Osteocyte (in vitro differentiated cells): Measurements from ENCODE around the gene JPT1. TPM values are rescaled to one million over a fixed set of nuclear protein-coding genes. Genes with fewer than 3 reads are reported as not detected.

Experiments
- DNase-seq: peaks from one replicate; pipeline ENCODE4 v3.0.0; 2021; ENCODE audit warnings: mixed read lengths; ENCODE audit not compliant: unreplicated experiment; ENCODE audit errors: extremely low spot score
- H3K27ac Mint-ChIP-seq: one replicate; pipeline ENCODE4 v1.8.0; 2021; ENCODE audit warnings: mild to moderate bottlenecking, mixed read lengths; ENCODE audit not compliant: unreplicated experiment
- H3K27me3 Mint-ChIP-seq: one replicate; pipeline ENCODE4 v1.8.0; 2021; ENCODE audit warnings: mixed read lengths; ENCODE audit not compliant: unreplicated experiment
- H3K36me3 Mint-ChIP-seq: one replicate; pipeline ENCODE4 v1.8.0; 2021; ENCODE audit warnings: mixed read lengths; ENCODE audit not compliant: unreplicated experiment
- H3K4me1 Mint-ChIP-seq: one replicate; pipeline ENCODE4 v1.8.0; 2021; ENCODE audit warnings: mixed read lengths; ENCODE audit not compliant: unreplicated experiment
- H3K4me3 Mint-ChIP-seq: one replicate; pipeline ENCODE4 v1.8.0; 2021; ENCODE audit warnings: mild to moderate bottlenecking, moderate library complexity, mixed read lengths; ENCODE audit not compliant: unreplicated experiment
- H3K9me3 Mint-ChIP-seq: one replicate; pipeline ENCODE4 v1.8.0; 2021; ENCODE audit warnings: mixed read lengths; ENCODE audit not compliant: unreplicated experiment
- CTCF ChIP-seq: fragments of 200-600 bp; sonication (generic); IDR thresholded peaks from 2 replicates; pipeline ENCODE4 v1.5.0; 2021; ENCODE audit warnings: antibody characterized with exemption, mild to moderate bottlenecking, moderate library complexity
- total RNA-seq: library from RNA; stranded (reverse); gene quantifications from 2 replicates; pipeline ENCODE4 v1.2.1, GENCODE V29; 2021

Gene JPT1
- total RNA-seq, 1 donor from 2014 or later = 95.9 TPM

GRCh38 chr17:75155191-75155601 is 884 bp upstream of the JPT1 start:
- DNase-seq = no peak
- Mint-ChIP-seq H3K27ac (peak overlapping the region; percentile 82), H3K4me3 (peak overlapping the region; percentile 85), H3K27me3 (no peaks in the 10 kb centered on the region), H3K9me3 (no peaks in the 10 kb centered on the region), H3K36me3 (peaks cover 2% of the 10 kb centered on the region), H3K4me1 (peaks cover 25% of the 10 kb centered on the region)
- no peak for TF ChIP-seq CTCF

DNA sequence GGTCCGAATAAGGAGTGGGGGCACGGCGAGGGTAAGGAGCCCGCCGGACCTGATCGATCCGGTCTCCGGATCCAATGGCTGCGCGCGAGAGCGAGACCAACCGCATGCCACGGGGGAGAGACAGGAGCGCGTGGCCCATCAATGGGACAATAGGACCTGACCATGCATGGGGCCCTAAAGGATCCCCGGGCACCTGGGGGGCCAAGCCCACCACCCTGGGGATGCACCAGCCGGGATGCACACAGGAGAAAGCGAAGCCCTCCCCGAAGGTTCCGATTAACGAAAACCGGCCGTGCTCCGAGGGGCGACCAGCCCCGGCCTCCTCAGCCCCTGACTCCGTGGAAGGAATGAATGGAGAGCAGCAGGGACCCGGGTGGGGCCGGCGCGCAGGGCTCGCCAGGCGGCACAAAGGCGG is 525 bp downstream of the JPT1 start:
- H3K4me1 Mint-ChIP-seq = peaks cover 29% of the 10 kb centered on the region
- no peak for TF ChIP-seq CTCF
- H3K4me3 Mint-ChIP-seq = peak overlapping the region; percentile 89
- no peaks in the 10 kb centered on the region for H3K27me3 Mint-ChIP-seq
- no peaks in the 10 kb centered on the region for H3K9me3 Mint-ChIP-seq
- no peak for DNase-seq
- peak overlapping the region; percentile 85 for H3K27ac Mint-ChIP-seq
- peaks cover 2% of the 10 kb centered on the region for H3K36me3 Mint-ChIP-seq

DNA sequence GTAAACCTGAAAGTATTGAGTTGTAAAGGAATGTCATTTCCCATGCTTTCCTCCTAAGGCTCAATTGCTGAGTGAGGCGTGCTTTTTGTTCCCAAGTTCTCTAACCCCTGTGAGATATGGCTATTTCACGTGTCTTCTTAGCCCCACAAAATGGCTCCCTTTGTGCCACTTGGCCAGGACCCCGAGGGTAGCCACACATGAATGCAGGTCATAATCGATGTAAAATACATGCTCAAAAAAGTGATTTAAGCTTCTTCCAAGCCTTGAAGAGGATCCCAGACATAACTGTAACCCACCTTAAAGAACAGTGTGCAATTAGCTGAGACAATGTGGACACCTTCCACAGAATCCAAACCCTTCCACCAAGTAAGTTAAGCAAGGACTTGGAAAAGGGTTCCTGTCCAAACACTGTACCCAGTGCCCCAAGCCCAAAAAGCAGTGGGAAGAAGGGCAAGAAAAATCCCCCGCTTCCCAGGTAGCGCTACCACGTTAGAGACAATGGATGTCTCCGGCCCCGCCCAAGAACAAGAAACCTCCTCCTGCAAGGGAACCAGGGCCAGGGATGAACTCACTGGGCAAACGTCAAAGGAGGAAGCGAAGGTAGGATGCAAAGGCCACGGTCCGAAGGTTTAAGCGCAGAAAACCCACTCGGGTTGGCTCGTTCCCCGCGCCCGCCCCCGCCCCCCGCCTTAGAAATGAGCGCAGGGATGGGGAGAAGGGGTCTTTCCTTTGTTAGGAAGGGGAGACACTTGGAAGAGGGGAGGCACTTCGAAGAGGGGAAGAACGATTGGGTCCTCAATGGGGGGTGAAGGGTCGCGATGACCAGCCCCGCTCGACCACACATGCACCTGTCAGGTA is 1.2 kb downstream of the JPT1 start:
- H3K27ac Mint-ChIP-seq = peak overlapping the region; percentile 85
- DNase-seq = no peak
- no peak for TF ChIP-seq CTCF
- H3K4me3 Mint-ChIP-seq = peak overlapping the region; percentile 89
- H3K4me1 Mint-ChIP-seq = peaks cover 29% of the 10 kb centered on the region
- H3K36me3 Mint-ChIP-seq = peaks cover 5% of the 10 kb centered on the region
- H3K27me3 Mint-ChIP-seq = no peaks in the 10 kb centered on the region
- H3K9me3 Mint-ChIP-seq = no peaks in the 10 kb centered on the region

GRCh38 chr17:75152523-75152921 is 1.8 kb downstream of the JPT1 start:
- H3K36me3 Mint-ChIP-seq = peaks cover 11% of the 10 kb centered on the region
- peak overlapping the region; percentile 89 for H3K4me3 Mint-ChIP-seq
- DNase-seq = no peak
- no peaks in the 10 kb centered on the region for H3K27me3 Mint-ChIP-seq
- no peak for TF ChIP-seq CTCF
- peak overlapping the region; percentile 85 for H3K27ac Mint-ChIP-seq
- no peaks in the 10 kb centered on the region for H3K9me3 Mint-ChIP-seq
- H3K4me1 Mint-ChIP-seq = peaks cover 29% of the 10 kb centered on the region

DNA sequence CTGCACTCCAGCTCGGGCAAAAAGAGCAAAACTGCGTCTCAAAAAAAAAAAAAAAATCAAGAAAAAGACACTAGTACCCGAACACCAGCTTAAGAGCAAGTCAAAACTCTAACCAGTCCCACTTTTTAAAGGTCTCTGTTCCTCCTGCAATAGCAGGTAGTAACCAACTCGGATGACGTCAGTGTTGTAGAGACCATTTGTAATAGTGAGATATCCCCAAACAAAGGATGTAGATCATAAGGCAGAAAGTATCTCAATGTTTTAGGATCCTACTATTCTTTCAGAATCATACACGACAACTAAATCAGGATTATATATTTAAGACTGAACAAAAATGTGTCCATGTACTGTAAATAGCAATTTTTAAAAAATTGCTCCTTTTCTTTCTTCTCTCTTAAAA is 2.4 kb downstream of the JPT1 start:
- H3K4me1 Mint-ChIP-seq = peaks cover 29% of the 10 kb centered on the region
- no peak for DNase-seq
- H3K9me3 Mint-ChIP-seq = no peaks in the 10 kb centered on the region
- TF ChIP-seq CTCF = no peak
- no peaks in the 10 kb centered on the region for H3K27me3 Mint-ChIP-seq
- H3K27ac Mint-ChIP-seq = peak overlapping the region; percentile 85
- peaks cover 17% of the 10 kb centered on the region for H3K36me3 Mint-ChIP-seq
- H3K4me3 Mint-ChIP-seq = peak overlapping the region; percentile 89
